ENCODE measurements around the gene OPCML. TPM values are rescaled to one million over a fixed set of nuclear protein-coding genes. Genes with fewer than 3 reads are reported as not detected.

The OPCML gene
- total and polyA plus RNA-seq, 7 experiments from 2014 or later: not detected

DNA sequence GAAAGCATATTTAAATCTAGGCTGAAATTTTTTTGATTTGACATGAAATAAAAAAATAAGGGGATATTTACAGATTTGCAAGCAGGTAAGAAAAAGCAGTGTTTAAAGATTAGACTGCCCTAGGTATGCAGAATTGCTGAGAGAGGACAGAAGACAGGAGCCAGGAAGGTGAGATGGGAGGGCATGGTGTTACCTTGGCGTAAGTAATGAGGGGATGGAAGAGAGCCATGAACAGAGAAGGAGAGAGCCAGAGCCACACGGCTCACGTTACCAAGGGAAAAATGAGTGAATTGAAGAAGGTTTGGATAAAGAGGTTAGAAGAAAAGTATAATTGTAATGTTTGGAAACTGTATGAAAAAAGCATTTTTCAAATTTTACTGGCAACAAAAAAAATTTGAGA lies 904.3 kb downstream of the OPCML start:
- CTCF ChIA-PET: no interaction called here
- Histone ChIP-seq H3K27me3 (ENCODE audit: control insufficient read depth in 2 of 2, insufficient read depth in 2 of 2, low read length in 2 of 2) (no peaks in the 10 kb centered on the region), H3K4me3 (ENCODE audit: low read length) (no peak overlapping the region), H3K9me3 (ENCODE audit: control insufficient read depth in 2 of 3, low read length in 3 of 3) (no peaks in the 10 kb centered on the region), H3K4me1 (ENCODE audit: control insufficient read depth in 2 of 2, insufficient read depth in 2 of 2, low read length in 2 of 2) (no peaks in the 10 kb centered on the region), H3K36me3 (ENCODE audit: control insufficient read depth in 2 of 3, insufficient read depth in 3 of 3, low read length in 3 of 3) (no peaks in the 10 kb centered on the region), H3K27ac (ENCODE audit: low read depth, low read length) (no peak overlapping the region)
- intact Hi-C loops (cut with micrococcal nuclease): no loop called here
- H3K36me3 Mint-ChIP-seq: no peaks in the 10 kb centered on the region
- no peak for DNase-seq
- no peak overlapping the region for H3K27ac Mint-ChIP-seq
- peaks cover 0 to 19% (median 5%) of the 10 kb centered on the region in 11 donors for H3K9me3 Mint-ChIP-seq
- no peaks in the 10 kb centered on the region for H3K4me1 Mint-ChIP-seq
- POLR2A ChIA-PET: no interaction called here
- no peak overlapping the region for H3K4me3 Mint-ChIP-seq
- no peak for ATAC-seq
- peaks cover 0 to 8% (median 0%) of the 10 kb centered on the region in 5 donors for H3K27me3 Mint-ChIP-seq

DNA sequence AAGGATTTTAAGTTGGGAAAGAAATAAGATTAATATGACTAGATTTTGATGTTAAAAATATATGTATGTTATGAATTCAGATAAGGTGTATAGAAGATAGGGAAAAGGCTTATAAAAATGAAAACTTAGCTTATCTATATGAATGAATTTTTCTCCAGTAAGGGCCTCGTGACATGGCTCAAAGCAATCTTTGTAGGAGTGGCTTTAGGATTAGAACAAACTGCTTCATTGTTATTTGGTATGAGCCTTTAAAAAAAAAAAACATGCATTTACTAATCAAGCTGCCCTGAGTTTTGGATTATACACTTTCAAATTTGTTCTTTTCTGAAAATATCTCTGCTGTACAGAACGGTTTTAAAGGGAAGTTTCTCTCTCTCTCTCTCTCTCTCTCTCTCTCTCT lies 905.9 kb downstream of the OPCML start:
- Histone ChIP-seq H3K9me3 (ENCODE audit: control insufficient read depth in 2 of 3, low read length in 3 of 3) (no peaks in the 10 kb centered on the region), H3K4me3 (ENCODE audit: low read length) (no peak overlapping the region), H3K27me3 (ENCODE audit: control insufficient read depth in 2 of 2, insufficient read depth in 2 of 2, low read length in 2 of 2) (no peaks in the 10 kb centered on the region), H3K4me1 (ENCODE audit: control insufficient read depth in 2 of 2, insufficient read depth in 2 of 2, low read length in 2 of 2) (no peaks in the 10 kb centered on the region), H3K36me3 (ENCODE audit: control insufficient read depth in 2 of 3, insufficient read depth in 3 of 3, low read length in 3 of 3) (no peaks in the 10 kb centered on the region), H3K27ac (ENCODE audit: low read depth, low read length) (no peak overlapping the region)
- H3K27me3 Mint-ChIP-seq: peaks cover 0 to 5% (median 0%) of the 10 kb centered on the region in 5 donors
- intact Hi-C loops (cut with micrococcal nuclease): no loop called here
- H3K9me3 Mint-ChIP-seq: peaks cover 1 to 24% (median 6%) of the 10 kb centered on the region in 11 donors
- ChIA-PET CTCF (no interaction called here), POLR2A (no interaction called here)
- no peak overlapping the region for H3K27ac Mint-ChIP-seq
- no peak for DNase-seq
- H3K36me3 Mint-ChIP-seq: no peaks in the 10 kb centered on the region
- no peaks in the 10 kb centered on the region for H3K4me1 Mint-ChIP-seq
- ATAC-seq: no peak
- no peak overlapping the region for H3K4me3 Mint-ChIP-seq

DNA sequence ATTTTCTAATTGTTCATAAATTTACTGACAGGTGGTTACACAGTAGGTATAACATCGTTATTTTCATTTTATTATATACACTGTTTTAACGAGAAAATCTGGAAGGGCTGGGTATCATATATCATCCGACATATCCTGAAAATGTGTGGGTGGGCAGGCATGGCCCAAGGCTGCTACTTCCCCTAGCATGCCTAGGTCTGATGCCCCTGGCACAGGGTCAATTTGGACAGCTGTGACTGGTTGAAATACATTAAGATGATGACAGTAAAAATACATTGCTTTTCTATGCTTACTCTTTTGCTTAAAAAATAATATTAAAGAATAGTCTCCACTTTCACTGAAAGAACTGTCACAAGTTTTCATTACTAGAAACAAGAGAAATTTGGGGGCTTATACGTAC lies 908.8 kb downstream of the OPCML start:
- Mint-ChIP-seq H3K27ac (no peak overlapping the region), H3K4me3 (no peak overlapping the region), H3K36me3 (no peaks in the 10 kb centered on the region), H3K27me3 (peaks cover 0 to 5% (median 0%) of the 10 kb centered on the region in 5 donors), H3K9me3 (peaks cover 3 to 17% (median 6%) of the 10 kb centered on the region in 11 donors), H3K4me1 (no peaks in the 10 kb centered on the region)
- H3K27me3 ChIP-seq (ENCODE audit: control insufficient read depth in 2 of 2, insufficient read depth in 2 of 2, low read length in 2 of 2): no peaks in the 10 kb centered on the region
- H3K9me3 ChIP-seq (ENCODE audit: control insufficient read depth in 2 of 3, low read length in 3 of 3): no peaks in the 10 kb centered on the region
- no peak overlapping the region for H3K27ac ChIP-seq (ENCODE audit: low read depth, low read length)
- ATAC-seq (no peak), DNase-seq (no peak)
- no peaks in the 10 kb centered on the region for H3K36me3 ChIP-seq (ENCODE audit: control insufficient read depth in 2 of 3, insufficient read depth in 3 of 3, low read length in 3 of 3)
- ChIA-PET POLR2A (no interaction called here), CTCF (no interaction called here)
- H3K4me1 ChIP-seq (ENCODE audit: control insufficient read depth in 2 of 2, insufficient read depth in 2 of 2, low read length in 2 of 2): no peaks in the 10 kb centered on the region
- intact Hi-C loops (cut with micrococcal nuclease): no loop called here
- no peak overlapping the region for H3K4me3 ChIP-seq (ENCODE audit: low read length)

DNA sequence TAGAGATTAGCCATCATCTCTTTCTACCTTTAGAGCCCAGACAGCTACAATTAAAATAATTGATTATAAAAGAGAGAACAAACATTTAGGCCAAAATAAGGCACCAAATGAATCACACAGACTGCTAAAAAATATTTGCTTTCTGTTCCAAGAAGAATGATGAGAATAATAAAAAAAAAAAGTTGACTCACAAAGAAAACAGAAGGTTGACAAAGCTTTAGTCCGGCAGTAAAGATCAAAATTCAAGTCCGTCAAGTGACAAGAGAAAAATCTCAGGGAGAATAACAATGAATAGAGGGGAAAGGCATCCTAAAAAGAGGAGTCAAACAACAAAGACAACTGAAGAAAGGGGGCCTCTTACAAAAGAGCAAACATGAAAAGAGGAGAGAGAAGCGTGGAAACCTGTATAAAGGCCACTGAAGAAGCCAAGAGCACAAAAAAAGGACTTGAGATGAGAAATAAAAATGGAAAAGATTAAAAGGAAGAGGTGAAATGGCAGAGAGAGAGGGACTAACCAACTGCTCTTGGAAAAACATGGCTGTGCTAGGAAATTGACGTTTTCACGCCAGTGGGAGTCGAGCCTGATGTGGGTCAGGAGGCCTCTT lies 910.2 kb downstream of the OPCML start:
- Mint-ChIP-seq H3K27ac (peak overlapping the region in 1 of 9 donors; percentile 19), H3K4me1 (no peaks in the 10 kb centered on the region), H3K4me3 (no peak overlapping the region), H3K36me3 (no peaks in the 10 kb centered on the region), H3K27me3 (peaks cover 0 to 5% (median 0%) of the 10 kb centered on the region in 5 donors), H3K9me3 (peaks cover 0 to 17% (median 5%) of the 10 kb centered on the region in 11 donors)
- no peak overlapping the region for H3K4me3 ChIP-seq (ENCODE audit: low read length)
- ChIA-PET CTCF (no interaction called here), POLR2A (no interaction called here)
- H3K9me3 ChIP-seq (ENCODE audit: control insufficient read depth in 2 of 3, low read length in 3 of 3): no peaks in the 10 kb centered on the region
- H3K36me3 ChIP-seq (ENCODE audit: control insufficient read depth in 2 of 3, insufficient read depth in 3 of 3, low read length in 3 of 3): no peaks in the 10 kb centered on the region
- H3K27ac ChIP-seq (ENCODE audit: low read depth, low read length): no peak overlapping the region
- H3K27me3 ChIP-seq (ENCODE audit: control insufficient read depth in 2 of 2, insufficient read depth in 2 of 2, low read length in 2 of 2): no peaks in the 10 kb centered on the region
- DNase-seq: no peak
- intact Hi-C loops (cut with micrococcal nuclease): no loop called here
- no peak for ATAC-seq
- no peaks in the 10 kb centered on the region for H3K4me1 ChIP-seq (ENCODE audit: control insufficient read depth in 2 of 2, insufficient read depth in 2 of 2, low read length in 2 of 2)

DNA sequence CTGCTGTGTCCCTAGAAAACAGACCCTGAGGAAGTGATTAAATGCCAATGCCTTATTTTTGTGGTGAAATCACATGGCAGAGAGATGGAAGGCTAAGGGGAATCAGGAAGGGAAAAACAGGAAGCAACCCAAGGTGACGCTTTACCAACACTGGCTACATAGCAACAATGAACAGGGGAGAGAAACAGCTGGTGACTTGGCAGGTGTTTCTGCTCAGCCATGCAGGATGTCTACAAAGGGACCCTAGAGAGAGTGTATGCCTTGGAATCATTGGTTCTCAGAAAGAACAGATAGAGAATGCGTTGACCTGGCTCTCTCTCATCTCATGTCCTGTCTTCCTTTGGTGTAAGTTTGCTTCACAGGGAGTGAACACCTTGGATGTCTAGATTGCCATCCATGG lies 911.9 kb downstream of the OPCML start:
- H3K27me3 Mint-ChIP-seq: peaks cover 0 to 5% (median 0%) of the 10 kb centered on the region in 5 donors
- ChIA-PET POLR2A (no interaction called here), CTCF (no interaction called here)
- H3K27ac ChIP-seq (ENCODE audit: low read depth, low read length): no peak overlapping the region
- no peaks in the 10 kb centered on the region for H3K27me3 ChIP-seq (ENCODE audit: control insufficient read depth in 2 of 2, insufficient read depth in 2 of 2, low read length in 2 of 2)
- H3K27ac Mint-ChIP-seq: no peak overlapping the region
- peaks cover 0 to 17% (median 5%) of the 10 kb centered on the region in 11 donors for H3K9me3 Mint-ChIP-seq
- intact Hi-C loops (cut with micrococcal nuclease): no loop called here
- no peaks in the 10 kb centered on the region for H3K9me3 ChIP-seq (ENCODE audit: control insufficient read depth in 2 of 3, low read length in 3 of 3)
- no peak overlapping the region for H3K4me3 Mint-ChIP-seq
- no peaks in the 10 kb centered on the region for H3K4me1 Mint-ChIP-seq
- no peak overlapping the region for H3K4me3 ChIP-seq (ENCODE audit: low read length)
- DNase-seq (no peak), ATAC-seq (no peak)
- no peaks in the 10 kb centered on the region for H3K4me1 ChIP-seq (ENCODE audit: control insufficient read depth in 2 of 2, insufficient read depth in 2 of 2, low read length in 2 of 2)
- no peaks in the 10 kb centered on the region for H3K36me3 ChIP-seq (ENCODE audit: control insufficient read depth in 2 of 3, insufficient read depth in 3 of 3, low read length in 3 of 3)
- H3K36me3 Mint-ChIP-seq: no peaks in the 10 kb centered on the region

DNA sequence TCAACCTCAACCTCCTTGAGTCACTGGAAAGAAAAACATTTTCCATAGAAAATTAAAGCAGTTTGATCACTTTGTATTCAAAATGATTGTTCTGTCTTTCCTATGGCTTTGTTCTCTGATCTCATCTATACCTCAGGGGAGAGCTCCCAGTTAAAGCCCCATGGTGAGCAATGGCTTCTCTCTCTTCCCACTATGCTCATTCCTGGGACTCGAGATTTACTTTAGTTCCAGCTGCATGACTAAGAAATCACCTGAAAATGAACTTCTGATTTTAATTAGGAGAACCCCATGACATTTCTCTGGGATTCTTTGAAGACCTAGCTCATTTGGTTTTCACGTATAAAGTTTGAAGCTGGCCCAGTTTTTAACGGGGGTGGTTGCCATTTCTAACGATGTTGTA lies 921.5 kb downstream of the OPCML start:
- Histone ChIP-seq H3K27me3 (ENCODE audit: control insufficient read depth in 2 of 2, insufficient read depth in 2 of 2, low read length in 2 of 2) (no peaks in the 10 kb centered on the region), H3K27ac (ENCODE audit: low read depth, low read length) (no peak overlapping the region), H3K4me1 (ENCODE audit: control insufficient read depth in 2 of 2, insufficient read depth in 2 of 2, low read length in 2 of 2) (no peaks in the 10 kb centered on the region), H3K4me3 (ENCODE audit: low read length) (no peak overlapping the region), H3K9me3 (ENCODE audit: control insufficient read depth in 2 of 3, low read length in 3 of 3) (no peaks in the 10 kb centered on the region), H3K36me3 (ENCODE audit: control insufficient read depth in 2 of 3, insufficient read depth in 3 of 3, low read length in 3 of 3) (no peaks in the 10 kb centered on the region)
- ChIA-PET CTCF (no interaction called here), POLR2A (no interaction called here)
- Mint-ChIP-seq H3K9me3 (peaks cover 0 to 9% (median 4%) of the 10 kb centered on the region in 11 donors), H3K36me3 (no peaks in the 10 kb centered on the region), H3K27ac (no peak overlapping the region), H3K4me3 (no peak overlapping the region), H3K27me3 (peaks cover 0 to 4% (median 0%) of the 10 kb centered on the region in 5 donors), H3K4me1 (peaks cover 0 to 2% (median 0%) of the 10 kb centered on the region in 7 donors)
- DNase-seq (no peak), ATAC-seq (no peak)
- intact Hi-C loops (cut with micrococcal nuclease): no loop called here

DNA sequence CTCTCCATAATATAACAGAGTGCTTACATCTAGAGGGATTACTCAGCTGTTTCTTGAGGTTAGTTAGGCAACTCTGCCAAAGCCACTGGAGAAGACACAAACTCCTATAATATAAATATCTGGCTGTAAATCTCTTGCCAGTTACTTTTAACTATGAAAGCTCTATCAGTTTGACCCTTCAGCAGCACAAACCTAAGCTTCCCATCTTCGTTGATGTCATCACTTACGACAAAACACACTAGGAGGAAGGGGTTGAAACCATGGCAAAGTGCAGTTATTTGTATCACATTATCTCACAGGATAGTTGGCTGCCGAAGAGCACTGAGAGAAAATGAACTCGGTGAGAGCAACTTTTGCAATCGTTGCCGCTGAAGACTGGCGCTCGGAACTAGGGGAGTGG lies 922.1 kb downstream of the OPCML start:
- Histone ChIP-seq H3K27ac (ENCODE audit: low read depth, low read length) (no peak overlapping the region), H3K4me3 (ENCODE audit: low read length) (no peak overlapping the region), H3K27me3 (ENCODE audit: control insufficient read depth in 2 of 2, insufficient read depth in 2 of 2, low read length in 2 of 2) (no peaks in the 10 kb centered on the region), H3K4me1 (ENCODE audit: control insufficient read depth in 2 of 2, insufficient read depth in 2 of 2, low read length in 2 of 2) (no peaks in the 10 kb centered on the region), H3K9me3 (ENCODE audit: control insufficient read depth in 2 of 3, low read length in 3 of 3) (no peaks in the 10 kb centered on the region), H3K36me3 (ENCODE audit: control insufficient read depth in 2 of 3, insufficient read depth in 3 of 3, low read length in 3 of 3) (no peaks in the 10 kb centered on the region)
- CTCF ChIA-PET: no interaction called here
- no peak overlapping the region for H3K4me3 Mint-ChIP-seq
- H3K27me3 Mint-ChIP-seq: peaks cover 0 to 4% (median 0%) of the 10 kb centered on the region in 5 donors
- no peak for ATAC-seq
- peaks cover 0 to 9% (median 4%) of the 10 kb centered on the region in 11 donors for H3K9me3 Mint-ChIP-seq
- H3K27ac Mint-ChIP-seq: no peak overlapping the region
- intact Hi-C loops (cut with micrococcal nuclease): no loop called here
- no peaks in the 10 kb centered on the region for H3K36me3 Mint-ChIP-seq
- POLR2A ChIA-PET: no interaction called here
- no peak for DNase-seq
- peaks cover 0 to 2% (median 0%) of the 10 kb centered on the region in 7 donors for H3K4me1 Mint-ChIP-seq

All from naive thymus-derived CD4-positive, alpha-beta T cell (primary cell).